DOHH2 (cell line): ENCODE results near the gene EPB41L3.

ENCODE experiments used
- H3F3A ChIP-seq: fragments of 200-600 bp; sonication (generic), shearing (Covaris generic); 2 replicates; pipeline ENCODE4 v1.6.0; 2016; ENCODE audit warnings: antibody characterized with exemption, mild to moderate bottlenecking; ENCODE audit not compliant: control insufficient read depth, insufficient read depth
- H3K27ac ChIP-seq: fragments of 200-600 bp; sonication (generic); 2 replicates; pipeline ENCODE4 v1.5.1; 2014; ENCODE audit warnings: low read depth, mild to moderate bottlenecking, low read length, moderate library complexity
- H3K27me3 ChIP-seq: fragments of 200-600 bp; sonication (generic); 2 replicates; pipeline ENCODE4 v1.6.1; 2014; ENCODE audit warnings: mild to moderate bottlenecking, low read length, mixed read lengths; ENCODE audit not compliant: control insufficient read depth
- H3K36me3 ChIP-seq: fragments of 200-600 bp; sonication (generic); 2 replicates; pipeline ENCODE4 v1.6.1; 2014; ENCODE audit warnings: mild to moderate bottlenecking, low read length, moderate library complexity, mixed read lengths; ENCODE audit not compliant: control insufficient read depth
- H3K4me1 ChIP-seq: fragments of 200-600 bp; sonication (generic); 2 replicates; pipeline ENCODE4 v1.6.1; 2014; ENCODE audit warnings: mild to moderate bottlenecking, low read length, mixed read lengths; ENCODE audit not compliant: control insufficient read depth
- H3K4me2 ChIP-seq: fragments of 200-600 bp; sonication (generic); 2 replicates; pipeline ENCODE4 v1.6.0; 2014; ENCODE audit warnings: mild to moderate bottlenecking, low read length, moderate library complexity
- H3K4me3 ChIP-seq: fragments of 200-600 bp; sonication (generic); 2 replicates; pipeline ENCODE4 v1.5.1; 2014; ENCODE audit warnings: mild to moderate bottlenecking, low read length, mixed read lengths
- H3K79me2 ChIP-seq: fragments of 200-600 bp; sonication (generic); 2 replicates; pipeline ENCODE4 v1.6.1; 2014; ENCODE audit warnings: mild to moderate bottlenecking, low read length, mixed read lengths; ENCODE audit not compliant: control insufficient read depth
- H3K9me2 ChIP-seq: fragments of 200-600 bp; sonication (generic); replicated peaks from 2 replicates; pipeline ENCODE4 v1.6.1; 2014; ENCODE audit warnings: mild to moderate bottlenecking, low read length, mixed read lengths; ENCODE audit not compliant: control insufficient read depth
- H3K9me3 ChIP-seq: fragments of 200-600 bp; sonication (generic); 2 replicates; pipeline ENCODE4 v1.6.1; 2014; ENCODE audit warnings: antibody characterized with exemption, low read length, mixed read lengths; ENCODE audit not compliant: control insufficient read depth, insufficient read depth
- H4K20me1 ChIP-seq: fragments of 200-600 bp; sonication (generic); 2 replicates; pipeline ENCODE4 v1.6.0; 2014; ENCODE audit warnings: low read depth, mild to moderate bottlenecking, antibody characterized with exemption, low read length, moderate library complexity; ENCODE audit not compliant: control insufficient read depth, insufficient read depth
- EZH2phosphoT487 ChIP-seq: fragments of 200-600 bp; sonication (generic); IDR thresholded peaks from 2 replicates; pipeline ENCODE4 v1.6.1; 2017; ENCODE audit warnings: borderline replicate concordance, mild to moderate bottlenecking, antibody characterized with exemption, low read length, moderate library complexity, mixed read lengths
- TF ChIP-seq, protein P1 (sequence below): fragments of 200-600 bp; sonication (generic); IDR thresholded peaks from one replicate; pipeline ENCODE4 v1.5.1; 2014; ENCODE audit warnings: antibody characterized with exemption, mild to moderate bottlenecking, low read depth, low read length; ENCODE audit not compliant: poor library complexity, severe bottlenecking

EPB41L3 gene

DNA sequence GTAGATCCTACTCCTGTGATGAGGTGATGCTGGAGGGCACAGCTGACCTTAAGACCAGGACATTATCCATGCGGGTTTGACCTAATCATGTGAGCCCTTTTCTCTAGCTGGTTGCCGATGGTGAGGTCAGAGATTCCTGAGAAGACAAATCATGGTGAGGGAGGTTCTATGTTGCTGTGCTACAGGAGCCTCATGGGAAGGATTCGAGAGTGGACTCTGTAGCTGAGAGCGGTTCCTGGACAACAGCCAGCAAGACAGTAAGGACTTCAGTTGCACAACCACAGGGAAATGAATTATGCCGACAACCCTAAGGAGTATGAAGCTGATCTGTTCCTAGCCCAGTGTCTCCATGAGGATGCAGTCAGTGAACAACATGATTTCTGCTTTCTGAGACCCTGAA lies 80.4 kb downstream of the EPB41L3 start:
- Histone ChIP-seq H3K4me1 (no peaks in the 10 kb centered on the region), H3F3A (no peaks in the 10 kb centered on the region)
- TF ChIP-seq, protein P1, sequence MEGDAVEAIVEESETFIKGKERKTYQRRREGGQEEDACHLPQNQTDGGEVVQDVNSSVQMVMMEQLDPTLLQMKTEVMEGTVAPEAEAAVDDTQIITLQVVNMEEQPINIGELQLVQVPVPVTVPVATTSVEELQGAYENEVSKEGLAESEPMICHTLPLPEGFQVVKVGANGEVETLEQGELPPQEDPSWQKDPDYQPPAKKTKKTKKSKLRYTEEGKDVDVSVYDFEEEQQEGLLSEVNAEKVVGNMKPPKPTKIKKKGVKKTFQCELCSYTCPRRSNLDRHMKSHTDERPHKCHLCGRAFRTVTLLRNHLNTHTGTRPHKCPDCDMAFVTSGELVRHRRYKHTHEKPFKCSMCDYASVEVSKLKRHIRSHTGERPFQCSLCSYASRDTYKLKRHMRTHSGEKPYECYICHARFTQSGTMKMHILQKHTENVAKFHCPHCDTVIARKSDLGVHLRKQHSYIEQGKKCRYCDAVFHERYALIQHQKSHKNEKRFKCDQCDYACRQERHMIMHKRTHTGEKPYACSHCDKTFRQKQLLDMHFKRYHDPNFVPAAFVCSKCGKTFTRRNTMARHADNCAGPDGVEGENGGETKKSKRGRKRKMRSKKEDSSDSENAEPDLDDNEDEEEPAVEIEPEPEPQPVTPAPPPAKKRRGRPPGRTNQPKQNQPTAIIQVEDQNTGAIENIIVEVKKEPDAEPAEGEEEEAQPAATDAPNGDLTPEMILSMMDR: no peak
- TF ChIP-seq EZH2phosphoT487: no peak

DNA sequence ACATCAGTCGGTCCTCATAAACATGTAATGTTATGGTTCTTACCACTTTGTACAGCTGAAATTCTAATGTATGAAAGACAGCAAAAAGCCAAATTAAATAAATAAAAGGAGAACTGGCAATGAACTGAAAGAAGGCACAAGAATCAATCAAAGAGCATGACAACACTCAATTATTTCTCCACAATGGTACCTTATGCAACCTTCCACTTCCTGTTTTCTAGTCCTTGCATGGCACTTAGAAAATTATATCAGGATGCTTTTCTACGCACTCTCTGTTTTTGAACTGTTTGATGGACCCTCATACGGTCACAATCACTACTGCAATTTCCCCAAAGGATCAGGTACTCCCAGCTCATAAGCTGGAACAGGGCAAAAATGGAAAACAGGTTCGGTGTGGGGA lies 81.6 kb downstream of the EPB41L3 start:
- no peak overlapping the region for H3K27ac ChIP-seq
- no peaks in the 10 kb centered on the region for H3F3A ChIP-seq

More for the DNA sequence above, 80.4 kb downstream of the EPB41L3 start:
- no peaks in the 10 kb centered on the region for H3K36me3 ChIP-seq
- H3K9me3 ChIP-seq: no peaks in the 10 kb centered on the region
- H3K9me2 ChIP-seq: no peaks in the 10 kb centered on the region
- no peak overlapping the region for H3K4me3 ChIP-seq
- no peaks in the 10 kb centered on the region for H3K27me3 ChIP-seq
- no peaks in the 10 kb centered on the region for H4K20me1 ChIP-seq
- H3K4me2 ChIP-seq: no peak overlapping the region
- no peaks in the 10 kb centered on the region for H3K79me2 ChIP-seq
- no peak overlapping the region for H3K27ac ChIP-seq

DNA sequence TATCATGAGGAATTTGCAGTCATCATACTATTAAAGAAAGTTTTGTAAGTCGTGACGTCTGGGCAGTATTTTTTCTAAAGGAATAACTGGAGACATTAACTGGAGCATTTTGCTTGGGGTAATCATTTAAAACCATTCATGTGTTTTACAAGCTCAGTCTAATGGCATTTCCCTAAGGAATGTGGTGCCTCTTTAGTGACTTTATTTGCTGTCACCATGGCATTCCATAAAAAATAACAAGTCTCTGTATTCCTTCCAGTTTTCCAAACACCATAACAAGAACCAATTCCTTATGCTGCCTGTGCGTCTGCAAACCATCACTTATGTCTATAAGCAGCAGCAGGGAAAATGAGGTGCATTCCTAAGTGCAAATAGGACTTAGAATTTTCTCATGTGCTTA lies 82.8 kb downstream of the EPB41L3 start:
- Histone ChIP-seq H3K4me3 (no peak overlapping the region), H3K27ac (no peak overlapping the region), H3F3A (no peaks in the 10 kb centered on the region), H3K4me1 (no peaks in the 10 kb centered on the region), H4K20me1 (no peaks in the 10 kb centered on the region), H3K27me3 (no peaks in the 10 kb centered on the region), H3K36me3 (no peaks in the 10 kb centered on the region), H3K4me2 (no peak overlapping the region), H3K9me2 (no peaks in the 10 kb centered on the region), H3K9me3 (no peaks in the 10 kb centered on the region), H3K79me2 (no peaks in the 10 kb centered on the region)
- no peak for TF ChIP-seq EZH2phosphoT487

More for the DNA sequence above, 81.6 kb downstream of the EPB41L3 start:
- no peaks in the 10 kb centered on the region for H3K4me1 ChIP-seq
- TF ChIP-seq, protein P1: no peak
- no peak for TF ChIP-seq EZH2phosphoT487
- no peaks in the 10 kb centered on the region for H3K36me3 ChIP-seq
- H3K9me2 ChIP-seq: no peaks in the 10 kb centered on the region
- no peaks in the 10 kb centered on the region for H4K20me1 ChIP-seq
- H3K9me3 ChIP-seq: no peaks in the 10 kb centered on the region
- H3K79me2 ChIP-seq: no peaks in the 10 kb centered on the region
- H3K4me3 ChIP-seq: no peak overlapping the region
- no peak overlapping the region for H3K4me2 ChIP-seq
- H3K27me3 ChIP-seq: no peaks in the 10 kb centered on the region

DNA sequence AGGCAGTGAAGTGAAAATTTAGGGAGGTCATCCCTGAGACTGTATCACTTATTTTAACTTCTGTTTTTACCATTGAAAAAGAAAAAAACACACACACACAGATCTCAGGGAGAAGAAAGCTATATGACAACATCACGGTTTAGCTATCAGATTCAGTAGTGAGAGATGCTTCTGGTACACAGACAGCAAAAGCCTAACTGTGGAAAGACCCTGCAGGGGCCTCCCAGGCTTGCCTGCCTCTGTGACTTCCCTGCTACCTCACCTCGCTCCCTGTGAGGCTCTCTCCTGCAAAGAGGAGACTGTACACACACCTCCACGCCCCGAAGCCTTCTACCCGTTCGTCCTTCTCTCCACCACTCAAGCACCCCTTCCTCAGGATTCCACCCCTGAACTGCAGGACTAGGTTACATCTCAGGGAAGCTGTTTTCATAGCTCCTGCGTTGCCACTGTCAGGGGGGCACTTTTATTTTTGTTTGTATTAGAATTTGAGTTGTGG lies 86.3 kb downstream of the EPB41L3 start:
- H3K9me3 ChIP-seq: no peaks in the 10 kb centered on the region
- H3K9me2 ChIP-seq: no peaks in the 10 kb centered on the region
- H3F3A ChIP-seq: no peaks in the 10 kb centered on the region
- H3K4me1 ChIP-seq: no peaks in the 10 kb centered on the region
- H3K79me2 ChIP-seq: no peaks in the 10 kb centered on the region
- H3K4me3 ChIP-seq: no peak overlapping the region
- no peaks in the 10 kb centered on the region for H4K20me1 ChIP-seq
- H3K36me3 ChIP-seq: no peaks in the 10 kb centered on the region
- TF ChIP-seq EZH2phosphoT487: no peak
- TF ChIP-seq, protein P1: no peak
- H3K27ac ChIP-seq: no peak overlapping the region
- H3K27me3 ChIP-seq: no peaks in the 10 kb centered on the region
- no peak overlapping the region for H3K4me2 ChIP-seq
